Activated naive CD8-positive, alpha-beta T cell treated with anti-CD3 and anti-CD28 coated beads, Interleukin-2, amount 10 ng/mL, durations not matched to agents 7 days and 5 days (primary cell): ENCODE data around the gene HMG20A. TPM values are rescaled to one million over a fixed set of nuclear protein-coding genes. Genes with fewer than 3 reads are reported as not detected.
A peak's percentile ranks its signal among the peaks of the same experiment; 100 is the strongest.
"Not testable (repeated sequence)": the region's sequence is repeated elsewhere in the genome, so short reads cannot be mapped to it uniquely, and the experiment has no call there.

Experiments used
- ATAC-seq: fragments of 150-1000 bp; cut with Tn5 transposase; one replicate; pipeline ENCODE4 v1.10.0; 2021; ENCODE audit warnings: low read depth, moderate library complexity
- POLR2A ChIA-PET: fragments of 350-600 bp; sonication (Branson Sonifier 250); formaldehyde crosslinking; loops from one replicate; lab custom pipeline; 2021; ENCODE audit warnings: antibody characterized with exemption; lab: Charles Lee
- DNase-seq: peaks from one replicate; pipeline ENCODE4 v3.0.0; 2021
- H3K27ac Mint-ChIP-seq: one replicate; pipeline ENCODE4 v1.8.0; 2022; ENCODE audit warnings: mild to moderate bottlenecking, mixed read lengths
- H3K27me3 Mint-ChIP-seq: one replicate; pipeline ENCODE4 v1.8.0; 2022; ENCODE audit warnings: mild to moderate bottlenecking, moderate library complexity, mixed read lengths
- H3K36me3 Mint-ChIP-seq: one replicate; pipeline ENCODE4 v1.8.0; 2021; ENCODE audit warnings: mild to moderate bottlenecking, mixed read lengths
- H3K4me1 Mint-ChIP-seq: one replicate; pipeline ENCODE4 v1.8.0; 2021; ENCODE audit warnings: mixed read lengths
- H3K4me3 Mint-ChIP-seq: one replicate; pipeline ENCODE4 v1.8.0; 2022; ENCODE audit warnings: mild to moderate bottlenecking, moderate library complexity, mixed read lengths
- H3K9me3 Mint-ChIP-seq: one replicate; pipeline ENCODE4 v1.8.0; 2021; ENCODE audit warnings: mixed read lengths
- total RNA-seq, 2 experiments: library from RNA; stranded (reverse); gene quantifications; one replicate each; pipeline ENCODE4 v1.2.3, GENCODE V29; 2021

Gene HMG20A
- total RNA-seq, 2 experiments from 2014 or later: 62.4 to 65.0 TPM

GRCh38 chr15:77393471-77393840, 27.2 kb upstream of the HMG20A start:
- no peaks in the 10 kb centered on the region for H3K4me1 Mint-ChIP-seq
- no peak overlapping the region for H3K27ac Mint-ChIP-seq
- no peak for DNase-seq
- peaks cover 20% of the 10 kb centered on the region for H3K36me3 Mint-ChIP-seq
- POLR2A ChIA-PET: no interaction called here
- H3K9me3 Mint-ChIP-seq: peaks cover 20% of the 10 kb centered on the region
- no peak overlapping the region for H3K4me3 Mint-ChIP-seq
- no peak for ATAC-seq
- no peaks in the 10 kb centered on the region for H3K27me3 Mint-ChIP-seq

- H3K27me3 Mint-ChIP-seq: no peaks in the 10 kb centered on the region
- POLR2A ChIA-PET: no interaction called here
- H3K36me3 Mint-ChIP-seq: peaks cover 33% of the 10 kb centered on the region
- peaks cover 33% of the 10 kb centered on the region for H3K9me3 Mint-ChIP-seq
- H3K4me1 Mint-ChIP-seq: no peaks in the 10 kb centered on the region
- no peak for ATAC-seq
- DNase-seq: no peak
- no peak overlapping the region for H3K4me3 Mint-ChIP-seq
- no peak overlapping the region for H3K27ac Mint-ChIP-seq
These were observed 25.5 kb upstream of the HMG20A start for GRCh38 chr15:77395013-77395774.

GRCh38 chr15:77396692-77397091, 24.0 kb upstream of the HMG20A start:
- no peak overlapping the region for H3K27ac Mint-ChIP-seq
- POLR2A ChIA-PET: no interaction called here
- H3K36me3 Mint-ChIP-seq: peaks cover 35% of the 10 kb centered on the region
- no peaks in the 10 kb centered on the region for H3K27me3 Mint-ChIP-seq
- no peak for DNase-seq
- peaks cover 35% of the 10 kb centered on the region for H3K9me3 Mint-ChIP-seq
- no peak overlapping the region for H3K4me3 Mint-ChIP-seq
- no peak for ATAC-seq
- no peaks in the 10 kb centered on the region for H3K4me1 Mint-ChIP-seq

- peaks cover 35% of the 10 kb centered on the region for H3K9me3 Mint-ChIP-seq
- H3K36me3 Mint-ChIP-seq: peaks cover 37% of the 10 kb centered on the region
- H3K27ac Mint-ChIP-seq: no peak overlapping the region
- DNase-seq: no peak
- no peak overlapping the region for H3K4me3 Mint-ChIP-seq
- H3K4me1 Mint-ChIP-seq: peaks cover 7% of the 10 kb centered on the region
- ATAC-seq: no peak
- POLR2A ChIA-PET: no interaction called here
- H3K27me3 Mint-ChIP-seq: no peaks in the 10 kb centered on the region
These were observed 21.8 kb upstream of the HMG20A start for GRCh38 chr15:77398927-77399326.

GRCh38 chr15:77400258-77400657, 20.4 kb upstream of the HMG20A start:
- Mint-ChIP-seq H3K27ac (no peak overlapping the region), H3K27me3 (no peaks in the 10 kb centered on the region), H3K36me3 (peaks cover 31% of the 10 kb centered on the region), H3K9me3 (peaks cover 32% of the 10 kb centered on the region), H3K4me3 (no peak overlapping the region), H3K4me1 (peaks cover 7% of the 10 kb centered on the region)
- POLR2A ChIA-PET: no interaction called here
- DNase-seq (no peak), ATAC-seq (no peak)

GRCh38 chr15:77402740-77403379, 17.8 kb upstream of the HMG20A start:
- H3K36me3 Mint-ChIP-seq: peaks cover 32% of the 10 kb centered on the region
- DNase-seq (no peak), ATAC-seq (no peak)
- H3K27me3 Mint-ChIP-seq: no peaks in the 10 kb centered on the region
- POLR2A ChIA-PET: no interaction called here
- peaks cover 26% of the 10 kb centered on the region for H3K4me1 Mint-ChIP-seq
- H3K4me3 Mint-ChIP-seq: no peak overlapping the region
- no peak overlapping the region for H3K27ac Mint-ChIP-seq
- H3K9me3 Mint-ChIP-seq: peaks cover 20% of the 10 kb centered on the region

GRCh38 chr15:77406173-77406759, 14.4 kb upstream of the HMG20A start:
- POLR2A ChIA-PET, H3K9me3 Mint-ChIP-seq, H3K4me3 Mint-ChIP-seq, ATAC-seq, DNase-seq, H3K27me3 Mint-ChIP-seq: not testable (repeated sequence)
- peak overlapping the region; percentile 18 for H3K27ac Mint-ChIP-seq
- H3K4me1 Mint-ChIP-seq: peaks cover 38% of the 10 kb centered on the region
- peaks cover 13% of the 10 kb centered on the region for H3K36me3 Mint-ChIP-seq

- no peak overlapping the region for H3K27ac Mint-ChIP-seq
These were observed 13.8 kb upstream of the HMG20A start for GRCh38 chr15:77406846-77407245.

GRCh38 chr15:77409259-77410156, 11.2 kb upstream of the HMG20A start:
- ATAC-seq: peak; percentile 100
- H3K4me3 Mint-ChIP-seq: peak overlapping the region; percentile 61
- H3K4me1 Mint-ChIP-seq: peaks cover 41% of the 10 kb centered on the region

More at GRCh38 chr15:77406846-77407245, 13.8 kb upstream of the HMG20A start:
- Mint-ChIP-seq H3K4me3 (no peak overlapping the region), H3K27me3 (no peaks in the 10 kb centered on the region), H3K9me3 (no peaks in the 10 kb centered on the region), H3K4me1 (peaks cover 38% of the 10 kb centered on the region), H3K36me3 (peaks cover 14% of the 10 kb centered on the region)
- no peak for ATAC-seq
- POLR2A ChIA-PET: no interaction called here
- no peak for DNase-seq

GRCh38 chr15:77410157-77410500, 10.6 kb upstream of the HMG20A start:
- DNase-seq, ATAC-seq, H3K9me3 Mint-ChIP-seq, H3K27me3 Mint-ChIP-seq: not testable (repeated sequence)
- Mint-ChIP-seq H3K4me1 (peaks cover 43% of the 10 kb centered on the region), H3K27ac (peak overlapping the region; percentile 88), H3K36me3 (peaks cover 20% of the 10 kb centered on the region), H3K4me3 (peak overlapping the region; percentile 61)
- POLR2A ChIA-PET: interaction anchor here (0.7 to 3.1 kb wide), 4 partner anchors 9 to 103 kb away, joined by 3 to 21 read pairs (median 12); partner anchors contain the start of genes HMG20A and PEAK1

More at GRCh38 chr15:77409259-77410156, 11.2 kb upstream of the HMG20A start:
- H3K27ac Mint-ChIP-seq: peak overlapping the region; percentile 88
- no peak for DNase-seq
- no peaks in the 10 kb centered on the region for H3K27me3 Mint-ChIP-seq
- no peaks in the 10 kb centered on the region for H3K9me3 Mint-ChIP-seq
- peaks cover 17% of the 10 kb centered on the region for H3K36me3 Mint-ChIP-seq
- POLR2A ChIA-PET: interaction anchor here (0.7 to 3.1 kb wide), 4 partner anchors 10 to 103 kb away, joined by 3 to 21 read pairs (median 12); partner anchors contain the start of genes HMG20A and PEAK1

GRCh38 chr15:77410701-77411618, 9.7 kb upstream of the HMG20A start:
- POLR2A ChIA-PET: interaction anchor here (1.3 to 3.1 kb wide), 3 partner anchors 8 to 67 kb away, joined by 5 to 21 read pairs (median 19); partner anchors contain the start of genes HMG20A and PEAK1
- Mint-ChIP-seq H3K4me3 (peak overlapping the region; percentile 14), H3K27ac (no peak overlapping the region), H3K27me3 (no peaks in the 10 kb centered on the region), H3K4me1 (peaks cover 39% of the 10 kb centered on the region), H3K36me3 (peaks cover 20% of the 10 kb centered on the region), H3K9me3 (no peaks in the 10 kb centered on the region)
- ATAC-seq (no peak), DNase-seq (no peak)

- H3K4me3 Mint-ChIP-seq: no peak overlapping the region
These were observed 9.1 kb upstream of the HMG20A start for GRCh38 chr15:77411619-77411976.

More at GRCh38 chr15:77411619-77411976, 9.1 kb upstream of the HMG20A start:
- DNase-seq: no peak
- POLR2A ChIA-PET: interaction anchor here (3.1 kb wide), 1 partner anchor 8 kb away, joined by 21 read pairs; the partner anchor contains the start of gene PEAK1
- Mint-ChIP-seq H3K27me3 (no peaks in the 10 kb centered on the region), H3K27ac (no peak overlapping the region), H3K36me3 (peaks cover 18% of the 10 kb centered on the region), H3K4me1 (peaks cover 33% of the 10 kb centered on the region), H3K9me3 (no peaks in the 10 kb centered on the region)
- ATAC-seq: no peak
